Measurements from ENCODE around the gene ASIC5. TPM values are rescaled to one million over a fixed set of nuclear protein-coding genes. Genes with fewer than 3 reads are reported as not detected.
"Not testable (repeated sequence)": the region's sequence is repeated elsewhere in the genome, so short reads cannot be mapped to it uniquely, and the experiment has no call there.

The ASIC5 gene
- total and polyA plus RNA-seq, 7 experiments from 2014 or later = not detected

DNA sequence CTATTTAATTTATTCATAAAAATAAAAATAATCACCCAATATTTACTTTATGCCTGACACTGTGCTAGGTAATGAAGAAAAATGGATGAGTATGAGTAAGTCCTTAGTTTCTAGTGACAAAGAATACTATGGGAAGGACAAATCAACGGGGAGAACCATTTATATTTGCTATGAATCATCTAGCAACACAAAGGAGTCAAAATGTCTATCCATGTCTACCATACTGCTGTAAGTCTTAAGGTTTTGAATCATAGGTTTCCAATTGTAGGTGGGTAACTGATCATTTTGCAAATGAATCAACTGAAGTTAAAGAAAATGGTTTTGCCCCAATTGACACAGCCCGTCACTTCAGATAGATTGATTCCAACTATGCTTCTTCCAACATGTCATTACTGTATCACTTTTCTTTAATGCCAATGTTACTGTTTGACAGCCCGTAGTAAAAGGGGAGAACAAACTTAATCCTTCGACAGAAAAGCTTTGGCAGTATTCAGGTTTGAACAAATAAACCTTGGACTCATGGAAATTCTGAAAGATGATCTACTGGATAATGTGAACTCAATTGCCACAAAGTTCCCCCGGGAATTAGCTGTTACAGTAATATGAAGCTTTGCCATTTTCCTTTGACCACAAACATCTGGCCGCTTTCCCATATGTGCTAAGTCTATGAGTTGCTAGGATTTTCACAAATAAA lies 40.6 kb upstream of the ASIC5 start:
- Histone ChIP-seq H3K9me3 (ENCODE audit: control insufficient read depth in 2 of 3, low read length in 3 of 3) (no peaks in the 10 kb centered on the region), H3K27ac (ENCODE audit: low read depth, low read length) (no peak overlapping the region), H3K36me3 (ENCODE audit: control insufficient read depth in 2 of 3, insufficient read depth in 3 of 3, low read length in 3 of 3) (no peaks in the 10 kb centered on the region), H3K4me3 (ENCODE audit: low read length) (no peak overlapping the region), H3K4me1 (ENCODE audit: control insufficient read depth in 2 of 2, insufficient read depth in 2 of 2, low read length in 2 of 2) (no peaks in the 10 kb centered on the region), H3K27me3 (ENCODE audit: control insufficient read depth in 2 of 2, insufficient read depth in 2 of 2, low read length in 2 of 2) (no peaks in the 10 kb centered on the region)
- DNase-seq = no peak
- H3K4me3 Mint-ChIP-seq = no peak overlapping the region
- peaks cover 0 to 6% (median 0%) of the 10 kb centered on the region in 7 donors for H3K4me1 Mint-ChIP-seq
- H3K36me3 Mint-ChIP-seq = no peaks in the 10 kb centered on the region
- H3K27ac Mint-ChIP-seq = no peak overlapping the region
- no peak for ATAC-seq
- ChIA-PET POLR2A (no interaction called here), CTCF (no interaction called here)
- intact Hi-C loops (cut with micrococcal nuclease) = no loop called here
- H3K9me3 Mint-ChIP-seq = no peaks in the 10 kb centered on the region
- peaks cover 0 to 27% (median 19%) of the 10 kb centered on the region in 5 donors for H3K27me3 Mint-ChIP-seq

DNA sequence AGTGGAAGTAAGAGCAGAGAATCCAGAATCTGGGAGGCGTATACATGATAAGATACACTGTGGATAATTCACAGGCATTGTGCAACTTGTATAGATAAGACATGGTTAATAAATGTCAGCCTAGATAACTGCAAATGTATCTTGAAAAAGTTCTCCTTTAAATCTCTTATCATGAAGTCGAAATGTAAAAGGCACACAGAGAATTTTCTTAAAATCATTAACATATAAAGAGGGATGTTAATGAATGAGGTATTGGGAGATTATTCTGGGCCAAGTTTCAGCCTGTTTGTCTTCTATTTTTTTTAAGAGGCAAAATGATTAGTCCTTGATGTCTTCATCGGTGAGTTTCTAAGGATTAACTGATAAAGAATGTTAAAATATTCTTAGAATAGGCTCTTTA lies 38.3 kb upstream of the ASIC5 start:
- Mint-ChIP-seq H3K9me3 (no peaks in the 10 kb centered on the region), H3K27me3 (peaks cover 0 to 20% (median 13%) of the 10 kb centered on the region in 5 donors), H3K4me1 (peaks cover 0 to 6% (median 0%) of the 10 kb centered on the region in 7 donors), H3K36me3 (no peaks in the 10 kb centered on the region), H3K27ac (no peak overlapping the region), H3K4me3 (no peak overlapping the region)
- DNase-seq (no peak), ATAC-seq (no peak)
- Histone ChIP-seq H3K36me3 (ENCODE audit: control insufficient read depth in 2 of 3, insufficient read depth in 3 of 3, low read length in 3 of 3) (no peaks in the 10 kb centered on the region), H3K9me3 (ENCODE audit: control insufficient read depth in 2 of 3, low read length in 3 of 3) (no peaks in the 10 kb centered on the region), H3K4me1 (ENCODE audit: control insufficient read depth in 2 of 2, insufficient read depth in 2 of 2, low read length in 2 of 2) (no peaks in the 10 kb centered on the region), H3K27me3 (ENCODE audit: control insufficient read depth in 2 of 2, insufficient read depth in 2 of 2, low read length in 2 of 2) (no peaks in the 10 kb centered on the region), H3K4me3 (ENCODE audit: low read length) (no peak overlapping the region), H3K27ac (ENCODE audit: low read depth, low read length) (no peak overlapping the region)
- POLR2A ChIA-PET = interaction anchor here (0.6 to 0.8 kb wide), 2 partner anchors 51 to 531 kb away, joined by 3 read pairs; no protein-coding TSS in a partner anchor
- intact Hi-C loops (cut with micrococcal nuclease) = no loop called here
- CTCF ChIA-PET = no interaction called here

DNA sequence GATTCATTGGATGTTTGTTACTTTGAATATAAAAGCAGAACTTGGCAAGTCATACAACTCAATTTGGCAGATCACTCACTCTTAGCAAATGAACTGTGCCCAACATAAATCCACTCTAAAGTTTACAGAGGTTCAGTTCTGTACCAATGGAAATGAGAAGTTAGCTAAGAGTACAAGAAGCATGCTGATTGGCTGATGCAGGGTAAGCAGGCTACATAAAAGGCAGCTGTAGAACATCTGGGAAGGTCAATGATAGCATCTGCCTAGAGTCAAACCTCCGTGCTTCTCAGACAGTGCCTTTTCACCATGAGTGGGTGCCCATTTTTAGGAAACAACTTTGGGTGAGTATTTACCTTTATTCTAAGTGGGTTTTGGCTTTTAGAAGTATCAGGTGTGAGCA lies 37.4 kb upstream of the ASIC5 start, which contains the start of gene TDO2:
TSS of gene TDO2 (plus strand) at position 244 of the 400 bp plus-strand sequence. CDS start at position 307, 63 bp downstream.
- H3K36me3 ChIP-seq (ENCODE audit: control insufficient read depth in 2 of 3, insufficient read depth in 3 of 3, low read length in 3 of 3) = no peaks in the 10 kb centered on the region
- ATAC-seq = no peak
- H3K9me3 ChIP-seq (ENCODE audit: control insufficient read depth in 2 of 3, low read length in 3 of 3) = no peaks in the 10 kb centered on the region
- no peak within 1 kb of the TSS for H3K27ac ChIP-seq (ENCODE audit: low read depth, low read length)
- H3K4me1 ChIP-seq (ENCODE audit: control insufficient read depth in 2 of 2, insufficient read depth in 2 of 2, low read length in 2 of 2) = no peaks in the 10 kb centered on the region
- peaks cover 0 to 4% (median 0%) of the 10 kb centered on the region in 11 donors for H3K9me3 Mint-ChIP-seq
- peaks cover 0 to 6% (median 0%) of the 10 kb centered on the region in 7 donors for H3K4me1 Mint-ChIP-seq
- H3K27ac Mint-ChIP-seq = no peak within 1 kb of the TSS
- no peaks in the 10 kb centered on the region for H3K27me3 ChIP-seq (ENCODE audit: control insufficient read depth in 2 of 2, insufficient read depth in 2 of 2, low read length in 2 of 2)
- intact Hi-C loops (cut with micrococcal nuclease) = no loop called here
- ChIA-PET POLR2A (no interaction called here), CTCF (no interaction called here)
- H3K4me3 ChIP-seq (ENCODE audit: low read length) = no peak within 1 kb of the TSS
- DNase-seq = no peak
- no peak within 1 kb of the TSS for H3K4me3 Mint-ChIP-seq
- H3K27me3 Mint-ChIP-seq = peaks cover 0 to 20% (median 13%) of the 10 kb centered on the region in 5 donors
- H3K36me3 Mint-ChIP-seq = no peaks in the 10 kb centered on the region

DNA sequence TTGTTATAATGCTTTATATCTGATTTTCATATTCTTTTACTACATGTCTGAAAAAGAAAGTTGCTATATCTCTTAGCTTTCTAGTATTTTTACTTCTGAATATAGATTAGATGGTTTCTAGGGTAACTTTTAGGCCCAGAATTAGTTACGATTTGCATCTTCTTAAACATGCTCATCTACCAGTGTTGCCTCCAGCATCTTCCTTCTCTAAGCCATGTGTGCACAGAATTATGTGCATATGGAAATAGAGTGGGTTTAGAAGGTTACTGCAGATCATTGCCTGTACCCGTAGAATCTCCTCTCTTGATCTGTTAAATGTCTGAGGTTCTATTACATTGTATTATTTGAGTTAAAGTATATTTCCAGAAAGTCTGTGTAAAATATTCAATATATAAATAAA lies 34.9 kb upstream of the ASIC5 start:
- H3K4me3 Mint-ChIP-seq = no peak overlapping the region
- Histone ChIP-seq H3K36me3 (ENCODE audit: control insufficient read depth in 2 of 3, insufficient read depth in 3 of 3, low read length in 3 of 3) (no peaks in the 10 kb centered on the region), H3K27me3 (ENCODE audit: control insufficient read depth in 2 of 2, insufficient read depth in 2 of 2, low read length in 2 of 2) (no peaks in the 10 kb centered on the region), H3K9me3 (ENCODE audit: control insufficient read depth in 2 of 3, low read length in 3 of 3) (peaks cover 0 to 4% (median 0%) of the 10 kb centered on the region in 3 experiments), H3K4me3 (ENCODE audit: low read length) (no peak overlapping the region), H3K4me1 (ENCODE audit: control insufficient read depth in 2 of 2, insufficient read depth in 2 of 2, low read length in 2 of 2) (no peaks in the 10 kb centered on the region), H3K27ac (ENCODE audit: low read depth, low read length) (no peak overlapping the region)
- DNase-seq = no peak
- H3K9me3 Mint-ChIP-seq = peaks cover 0 to 19% (median 3%) of the 10 kb centered on the region in 11 donors
- no peak overlapping the region for H3K27ac Mint-ChIP-seq
- peaks cover 0 to 1% (median 0%) of the 10 kb centered on the region in 7 donors for H3K4me1 Mint-ChIP-seq
- H3K36me3 Mint-ChIP-seq = no peaks in the 10 kb centered on the region
- intact Hi-C loops (cut with micrococcal nuclease) = no loop called here
- ChIA-PET CTCF (no interaction called here), POLR2A (interaction anchor here (0.8 kb wide), 1 partner anchor 9 kb away, joined by 3 read pairs; no protein-coding TSS in a partner anchor)
- H3K27me3 Mint-ChIP-seq = peaks cover 0 to 11% (median 6%) of the 10 kb centered on the region in 5 donors
- ATAC-seq = no peak

DNA sequence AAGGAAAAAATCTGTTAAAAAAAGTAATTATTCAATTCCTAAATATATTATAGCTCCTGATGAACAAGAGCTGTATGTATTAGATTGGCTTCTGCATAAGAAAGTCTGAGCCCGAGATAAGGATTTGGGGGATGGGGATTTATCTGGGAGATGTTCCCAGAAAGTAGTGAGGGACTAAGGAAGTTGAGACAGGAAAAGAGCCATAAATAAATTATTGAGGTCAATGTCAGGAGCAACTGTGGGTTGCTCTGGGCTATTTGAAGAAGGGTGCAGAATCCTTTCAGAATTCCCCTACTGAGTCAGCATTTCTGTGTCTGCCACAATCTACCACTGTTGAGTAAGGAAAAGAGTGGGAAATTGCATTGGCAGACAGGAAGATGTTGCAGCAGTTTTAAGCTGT lies 34.3 kb upstream of the ASIC5 start:
- intact Hi-C loops (cut with micrococcal nuclease) = no loop called here
- H3K4me3 Mint-ChIP-seq = no peak overlapping the region
- peaks cover 0 to 4% (median 0%) of the 10 kb centered on the region in 3 experiments for H3K9me3 ChIP-seq (ENCODE audit: control insufficient read depth in 2 of 3, low read length in 3 of 3)
- no peaks in the 10 kb centered on the region for H3K36me3 Mint-ChIP-seq
- CTCF ChIA-PET = no interaction called here
- no peaks in the 10 kb centered on the region for H3K27me3 ChIP-seq (ENCODE audit: control insufficient read depth in 2 of 2, insufficient read depth in 2 of 2, low read length in 2 of 2)
- H3K27me3 Mint-ChIP-seq = peaks cover 0 to 8% (median 6%) of the 10 kb centered on the region in 5 donors
- no peak overlapping the region for H3K27ac Mint-ChIP-seq
- no peak for ATAC-seq
- no peak overlapping the region for H3K27ac ChIP-seq (ENCODE audit: low read depth, low read length)
- POLR2A ChIA-PET = interaction anchor here (0.8 kb wide), 1 partner anchor 10 kb away, joined by 3 read pairs; no protein-coding TSS in a partner anchor
- H3K4me3 ChIP-seq (ENCODE audit: low read length) = no peak overlapping the region
- peaks cover 0 to 1% (median 0%) of the 10 kb centered on the region in 7 donors for H3K4me1 Mint-ChIP-seq
- no peaks in the 10 kb centered on the region for H3K4me1 ChIP-seq (ENCODE audit: control insufficient read depth in 2 of 2, insufficient read depth in 2 of 2, low read length in 2 of 2)
- DNase-seq = no peak
- no peaks in the 10 kb centered on the region for H3K36me3 ChIP-seq (ENCODE audit: control insufficient read depth in 2 of 3, insufficient read depth in 3 of 3, low read length in 3 of 3)
- H3K9me3 Mint-ChIP-seq = peaks cover 0 to 19% (median 5%) of the 10 kb centered on the region in 11 donors

DNA sequence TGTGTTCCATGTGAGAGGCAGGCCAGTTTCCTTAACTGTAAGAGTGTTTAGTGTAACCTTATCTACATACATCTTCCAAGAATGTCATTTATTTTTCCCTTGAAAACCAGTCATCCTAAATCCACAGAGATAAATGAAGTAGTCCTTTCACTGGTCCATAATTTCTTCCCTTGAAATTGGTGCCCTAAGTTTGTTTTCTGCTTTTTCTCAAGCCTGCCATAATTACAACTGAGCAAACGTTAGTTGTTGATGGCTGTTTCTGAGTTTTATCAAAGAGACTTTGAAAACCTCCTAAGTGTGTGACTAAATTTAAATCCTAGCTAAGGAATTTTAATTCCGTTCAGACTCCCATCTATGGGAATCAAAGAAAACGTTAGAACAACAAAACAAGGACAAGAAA lies 33.8 kb upstream of the ASIC5 start:
- Histone ChIP-seq H3K27me3 (ENCODE audit: control insufficient read depth in 2 of 2, insufficient read depth in 2 of 2, low read length in 2 of 2) (no peaks in the 10 kb centered on the region), H3K27ac (ENCODE audit: low read depth, low read length) (no peak overlapping the region), H3K4me3 (ENCODE audit: low read length) (no peak overlapping the region), H3K36me3 (ENCODE audit: control insufficient read depth in 2 of 3, insufficient read depth in 3 of 3, low read length in 3 of 3) (no peaks in the 10 kb centered on the region), H3K9me3 (ENCODE audit: control insufficient read depth in 2 of 3, low read length in 3 of 3) (peaks cover 0 to 4% (median 0%) of the 10 kb centered on the region in 3 experiments), H3K4me1 (ENCODE audit: control insufficient read depth in 2 of 2, insufficient read depth in 2 of 2, low read length in 2 of 2) (no peaks in the 10 kb centered on the region)
- H3K27me3 Mint-ChIP-seq = peaks cover 0 to 9% (median 6%) of the 10 kb centered on the region in 5 donors
- ATAC-seq = no peak
- POLR2A ChIA-PET = no interaction called here
- no peak for DNase-seq
- H3K36me3 Mint-ChIP-seq = no peaks in the 10 kb centered on the region
- CTCF ChIA-PET = no interaction called here
- intact Hi-C loops (cut with micrococcal nuclease) = no loop called here
- H3K4me3 Mint-ChIP-seq = no peak overlapping the region
- H3K4me1 Mint-ChIP-seq = peaks cover 0 to 1% (median 0%) of the 10 kb centered on the region in 7 donors
- H3K27ac Mint-ChIP-seq = no peak overlapping the region
- H3K9me3 Mint-ChIP-seq = peaks cover 0 to 19% (median 8%) of the 10 kb centered on the region in 11 donors

- H3K27me3 Mint-ChIP-seq; H3K4me1 Mint-ChIP-seq; H3K27me3 ChIP-seq (ENCODE audit: control insufficient read depth in 2 of 2, insufficient read depth in 2 of 2, low read length in 2 of 2); DNase-seq; H3K36me3 ChIP-seq (ENCODE audit: control insufficient read depth in 2 of 3, insufficient read depth in 3 of 3, low read length in 3 of 3); ATAC-seq; H3K9me3 ChIP-seq (ENCODE audit: control insufficient read depth in 2 of 3, low read length in 3 of 3); POLR2A ChIA-PET; H3K36me3 Mint-ChIP-seq; H3K4me3 ChIP-seq (ENCODE audit: low read length); H3K4me1 ChIP-seq (ENCODE audit: control insufficient read depth in 2 of 2, insufficient read depth in 2 of 2, low read length in 2 of 2); H3K4me3 Mint-ChIP-seq; H3K27ac ChIP-seq (ENCODE audit: low read depth, low read length); H3K27ac Mint-ChIP-seq; intact Hi-C loops (cut with micrococcal nuclease); CTCF ChIA-PET: not testable (repeated sequence)
- peaks cover 0 to 19% (median 8%) of the 10 kb centered on the region in 11 donors for H3K9me3 Mint-ChIP-seq
These were observed 32.3 kb upstream of the ASIC5 start for GRCh38 chr4:155898371-155898770.
